Caki2 (cell line): ENCODE results near the gene RFX2. TPM values are rescaled to one million over a fixed set of nuclear protein-coding genes. Genes with fewer than 3 reads are reported as not detected.
A peak's percentile ranks its signal among the peaks of the same experiment; 100 is the strongest.

Experiments used
- DNase-seq: peaks from one replicate; pipeline ENCODE4 v3.0.0-alpha.2; 2015; ENCODE audit warnings: low read depth
- in situ Hi-C: cut with HindIII; loops from 2 replicates; pipeline ENCODE4 v1.10.0; 2016; ENCODE audit warnings: low sequenced_read_pairs, low pct_unique_long_range_greater_than_20kb, mixed read lengths
- total RNA-seq: library from RNA; depleted of rRNA; stranded (reverse); fragments of >200 nt; shearing (Covaris generic); gene quantifications from 2 replicates; pipeline ENCODE4 v1.2.3, GENCODE V29; 2014; ENCODE audit warnings: low replicate concordance

RFX2 gene
- total RNA-seq, 1 experiment from 2014 or later = 2.0 TPM

GRCh38 chr19:6056282-6056741 lies 54.0 kb downstream of the RFX2 start:
- no peak for DNase-seq
- in situ Hi-C loops = no loop called here

DNA sequence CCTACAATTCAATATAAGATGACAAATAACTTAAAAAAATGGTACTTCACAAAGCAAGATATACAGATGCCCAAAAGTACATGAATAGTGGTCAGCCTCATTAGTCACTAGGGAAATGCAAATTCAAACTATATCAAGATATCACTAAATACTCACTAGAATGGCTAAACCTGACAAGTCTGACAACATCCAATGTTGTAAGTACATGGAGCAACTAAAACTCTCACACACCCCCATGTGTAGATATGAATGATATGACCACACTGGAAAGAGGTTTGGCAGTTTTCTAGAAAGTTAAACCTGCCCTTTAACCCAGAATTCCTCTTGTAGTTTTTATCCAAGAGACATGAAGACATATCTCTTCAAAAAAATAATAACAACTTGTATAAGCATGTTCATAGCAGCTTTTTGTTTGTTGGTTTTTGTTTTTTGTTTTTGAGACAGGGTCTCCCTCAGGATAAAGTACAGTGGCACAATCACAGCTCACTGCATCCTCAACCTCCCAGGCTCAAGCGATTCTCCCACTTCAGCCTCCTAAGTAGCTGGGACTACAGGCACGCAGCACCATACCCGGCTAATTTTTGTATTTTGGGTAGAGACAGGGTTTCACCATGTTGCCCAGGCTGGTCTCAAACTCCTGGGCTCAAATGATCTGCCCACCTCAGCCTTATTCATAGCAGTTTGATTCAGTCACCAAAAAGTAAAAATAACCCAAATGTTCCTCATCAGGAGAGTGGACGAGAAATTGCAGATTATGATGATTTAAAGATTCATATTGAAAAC lies 55.1 kb downstream of the RFX2 start:
- in situ Hi-C loops = no loop called here
- no peak for DNase-seq

DNA sequence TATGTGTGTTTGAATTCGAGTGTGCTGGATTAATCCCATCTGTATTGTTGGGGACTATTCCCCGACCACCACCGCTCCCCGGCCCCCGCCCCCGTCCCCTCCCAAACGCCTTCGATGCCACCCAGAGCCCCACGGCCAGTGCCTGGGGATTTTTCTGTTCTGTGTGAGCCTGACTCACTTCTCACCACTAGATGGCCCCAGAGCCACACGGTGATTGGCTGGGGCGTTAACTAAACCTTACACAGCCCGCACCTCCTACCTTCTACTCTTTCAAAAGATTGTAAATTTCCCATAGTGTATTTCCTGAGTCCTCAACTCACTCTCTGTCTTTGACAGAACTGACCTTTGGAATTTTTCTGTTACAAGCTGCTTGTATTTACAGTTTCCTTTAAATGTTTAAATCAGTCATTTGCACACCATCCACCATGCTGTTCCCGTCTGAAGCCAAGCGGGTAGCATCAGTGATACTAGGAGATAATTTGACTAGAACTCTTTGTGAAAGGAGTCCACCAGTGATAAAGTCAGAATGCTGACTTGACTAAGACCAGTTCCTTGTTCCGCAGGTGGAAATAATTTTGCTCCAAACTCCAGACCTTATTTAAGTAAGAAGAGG lies 61.4 kb downstream of the RFX2 start:
- DNase-seq = peak; percentile 46
- in situ Hi-C loops = no loop called here

- in situ Hi-C loops = no loop called here
- DNase-seq = no peak
Observed at GRCh38 chr19:6048348-6048747, 62.0 kb downstream of the RFX2 start.

DNA sequence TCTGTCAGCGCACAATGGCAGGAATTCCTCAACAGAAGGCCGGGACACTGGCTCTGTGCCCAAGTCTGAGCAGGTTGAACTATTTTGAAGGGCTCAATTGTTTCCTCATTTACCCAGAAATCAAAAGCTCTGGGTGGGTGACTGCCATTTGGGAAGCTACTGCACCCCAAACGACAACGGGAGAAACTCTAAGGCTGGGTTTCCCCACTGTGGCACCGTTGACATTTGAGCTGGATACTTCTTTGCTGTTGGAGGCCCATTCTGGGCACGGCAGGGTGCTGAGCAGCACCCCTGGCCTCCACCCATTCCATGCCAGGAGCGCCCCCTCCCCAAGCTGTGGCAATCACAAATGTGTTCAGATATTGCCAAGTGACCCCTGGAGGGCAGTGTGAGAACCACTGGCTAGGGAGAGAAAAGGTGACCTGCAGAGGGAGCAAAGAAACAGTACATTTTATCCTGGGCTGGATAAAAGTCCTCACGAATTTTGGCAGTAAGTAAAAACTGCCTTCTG lies 62.5 kb downstream of the RFX2 start:
- in situ Hi-C loops = no loop called here

GRCh38 chr19:6047256-6047655 lies 63.0 kb downstream of the RFX2 start:
- in situ Hi-C loops = no loop called here
- no peak for DNase-seq

More for the DNA sequence above, 62.5 kb downstream of the RFX2 start:
- DNase-seq = no peak

DNA sequence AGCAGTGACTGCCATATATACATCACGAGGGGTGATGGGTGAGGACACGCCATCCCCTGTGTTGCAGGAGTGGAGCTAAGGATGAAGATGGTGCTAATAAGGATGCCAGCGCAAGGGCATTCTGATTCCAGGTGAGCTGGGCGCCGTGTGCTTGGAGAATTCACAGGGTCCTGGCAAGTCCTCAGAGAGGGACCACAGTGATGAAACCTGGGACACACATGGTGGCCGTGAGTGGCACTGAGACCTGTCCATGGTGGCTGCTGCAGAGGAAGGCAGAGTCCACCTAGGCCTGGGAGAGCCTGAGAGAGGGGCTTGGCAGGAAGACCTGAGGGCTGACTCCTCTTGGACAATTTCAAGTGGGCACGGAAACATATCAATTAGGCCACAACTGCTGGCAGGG lies 65.2 kb downstream of the RFX2 start:
- in situ Hi-C loops = no loop called here
- DNase-seq = no peak

DNA sequence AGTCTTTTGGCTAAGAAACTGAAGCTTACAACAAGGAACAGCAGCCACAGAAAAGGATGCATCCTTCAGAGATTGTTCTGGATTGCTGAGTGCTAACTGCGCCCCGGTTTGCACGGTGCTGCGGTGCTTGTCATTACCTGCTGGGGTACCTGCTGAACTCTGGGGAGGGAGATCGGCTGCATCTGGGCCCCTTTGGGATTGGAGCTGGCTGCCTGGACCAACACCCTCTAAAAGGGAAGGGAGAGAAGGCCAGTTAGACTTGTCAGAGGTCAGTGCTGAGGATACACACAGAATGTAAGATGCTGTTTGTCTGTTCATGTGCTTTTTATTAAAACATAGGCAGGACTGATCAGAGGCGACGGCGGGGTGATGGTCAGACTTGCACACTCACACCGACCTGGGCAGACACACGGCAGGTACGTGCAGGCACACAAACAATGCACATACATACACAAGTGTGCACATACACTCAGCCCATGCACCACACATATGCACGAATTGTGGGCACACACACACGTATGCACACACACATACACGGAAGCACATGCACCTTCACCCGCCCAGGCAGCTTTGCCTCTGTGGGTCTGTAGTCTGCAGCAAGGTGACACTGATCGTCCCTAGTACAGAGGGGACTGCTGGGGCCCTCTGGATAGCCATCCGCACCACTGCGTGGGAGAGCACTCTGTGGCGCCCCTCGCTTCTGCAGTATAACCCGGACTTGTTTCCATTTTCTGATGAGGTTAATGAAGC lies 66.1 kb downstream of the RFX2 start:
- in situ Hi-C loops = no loop called here
- DNase-seq = no peak

GRCh38 chr19:6042776-6043726 lies 67.2 kb downstream of the RFX2 start:
- in situ Hi-C loops = no loop called here

DNA sequence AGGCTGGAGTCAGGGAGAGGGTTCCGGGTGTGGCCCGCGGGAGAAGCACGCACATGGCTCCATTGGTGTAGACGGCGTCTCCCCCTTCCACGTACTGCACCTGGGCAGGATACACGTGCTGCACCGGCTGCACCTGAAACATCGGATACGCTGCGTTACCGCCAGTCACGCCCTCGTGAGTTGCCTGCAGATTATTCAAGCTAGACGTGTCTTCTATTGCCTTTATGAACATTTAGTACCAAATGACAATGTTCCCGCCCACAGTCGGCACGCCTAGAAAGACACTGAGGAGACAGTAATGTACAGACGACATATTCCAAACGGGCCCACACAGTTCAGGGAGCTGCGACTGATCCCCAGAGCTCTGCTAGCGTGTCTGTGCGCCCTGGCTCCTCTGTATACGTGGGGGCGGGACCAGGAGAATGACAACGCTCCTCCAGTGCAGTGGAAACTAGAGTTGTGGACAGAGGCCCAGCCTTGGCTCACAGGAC lies 68.3 kb downstream of the RFX2 start:
- no peak for DNase-seq
- in situ Hi-C loops = no loop called here

More at GRCh38 chr19:6042776-6043726, 67.2 kb downstream of the RFX2 start:
- DNase-seq = no peak

DNA sequence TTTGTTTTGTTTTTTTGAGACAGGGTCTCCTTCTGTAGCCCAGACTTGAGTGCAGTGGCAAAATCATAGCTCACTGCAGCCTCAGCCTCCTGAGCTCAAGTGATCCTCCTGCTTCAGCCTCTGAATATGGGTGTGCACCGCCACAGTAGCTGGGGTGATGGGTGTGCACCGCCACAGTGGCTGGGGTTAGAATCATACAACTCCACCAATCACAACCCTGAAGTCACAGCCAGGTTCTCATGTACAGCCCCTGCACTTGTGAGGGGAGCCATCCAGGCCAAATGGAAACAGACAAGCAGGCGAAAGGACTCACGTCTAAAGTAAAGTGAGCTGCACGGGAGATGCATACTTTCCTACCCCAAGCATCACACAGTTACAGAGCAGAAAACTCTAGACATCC lies 69.2 kb downstream of the RFX2 start:
- in situ Hi-C loops = no loop called here
- no peak for DNase-seq

GRCh38 chr19:6039566-6040225 lies 70.6 kb downstream of the RFX2 start:
- no peak for DNase-seq
- in situ Hi-C loops = no loop called here

DNA sequence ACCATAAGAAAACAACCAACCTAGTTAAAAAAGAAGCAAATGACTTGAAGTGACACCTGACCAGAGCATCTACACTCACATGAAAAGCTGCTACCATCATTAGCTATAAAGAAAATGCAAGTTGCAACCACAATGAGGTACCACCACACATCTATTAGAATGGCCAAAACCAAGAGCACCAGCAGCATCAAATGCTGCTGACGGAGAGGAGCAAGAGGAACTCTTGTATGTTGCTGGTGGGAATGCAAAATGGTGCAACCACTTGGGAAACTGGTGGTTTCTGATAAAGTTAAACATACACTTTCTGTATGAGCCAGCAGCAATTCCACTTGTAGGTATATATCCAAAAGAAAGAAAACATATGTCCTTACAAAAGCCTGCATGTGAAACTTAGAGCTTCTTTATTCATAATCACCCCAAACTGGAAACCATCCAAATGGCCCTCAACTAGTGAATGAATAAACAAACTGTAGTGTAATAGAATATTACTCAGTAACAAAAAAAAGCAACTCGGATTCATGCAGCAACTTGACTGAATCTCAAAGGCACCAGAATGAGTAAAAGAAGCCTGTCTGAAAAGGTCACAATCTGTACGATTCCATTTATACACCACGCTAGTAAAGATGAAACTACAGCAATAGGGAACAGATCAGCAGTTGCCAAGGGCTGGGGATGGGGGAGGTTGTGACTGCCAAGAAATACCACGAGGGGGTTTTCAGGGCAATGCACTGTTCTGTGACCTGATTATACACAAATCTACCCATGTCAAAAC lies 71.5 kb downstream of the RFX2 start:
- DNase-seq = no peak
- in situ Hi-C loops = no loop called here

- DNase-seq = no peak
- in situ Hi-C loops = no loop called here
Observed at GRCh38 chr19:6035026-6035425, 75.3 kb downstream of the RFX2 start.

GRCh38 chr19:6034512-6034911 lies 75.8 kb downstream of the RFX2 start:
- in situ Hi-C loops = no loop called here
- DNase-seq = no peak

GRCh38 chr19:6033744-6034264 lies 76.5 kb downstream of the RFX2 start:
- DNase-seq = no peak
- in situ Hi-C loops = no loop called here
